Sigmoid colon (tissue), 4 donors: ENCODE results near the gene YIPF3.

ENCODE experiments used
- CTCF ChIP-seq, 4 experiments: fragments of 450-650 bp in 3 of 4; fragments of 200-600 bp in 1 of 4; IDR thresholded peaks; one replicate each; pipeline ENCODE4 v1.5.1; 2016 to 2019; ENCODE audit warnings: antibody characterized with exemption in 4 of 4, mild to moderate bottlenecking in 3 of 4, moderate library complexity in 2 of 4
- POLR2AphosphoS5 ChIP-seq, 4 donors: sonication (generic); formaldehyde crosslinking; IDR thresholded peaks; one replicate each; pipeline ENCODE4 v1.6.1; 2017; ENCODE audit warnings: antibody characterized with exemption in 4 of 4

DNA sequence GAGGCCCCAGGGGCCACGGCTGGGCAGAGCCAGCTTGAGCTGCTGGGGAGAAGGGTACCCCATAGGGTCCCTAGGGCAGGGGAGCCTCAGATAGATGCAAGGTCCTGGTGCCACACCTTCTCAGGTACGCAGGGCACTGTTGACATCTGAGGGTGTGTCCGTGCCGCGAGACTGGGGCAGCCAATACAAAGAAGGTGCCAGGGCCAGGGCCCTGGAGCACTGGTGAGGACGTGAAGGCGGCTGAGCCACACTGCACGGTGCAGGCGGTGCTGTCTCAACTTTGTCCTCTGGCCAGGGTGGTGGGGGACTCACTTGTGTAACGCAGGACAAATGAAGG, 5.9 kb downstream of the YIPF3 start:
- no peak for TF ChIP-seq POLR2AphosphoS5 (IDR thresholded peaks at IDR 0.05)
- no peak for TF ChIP-seq CTCF (IDR thresholded peaks at IDR 0.05)
